GM23248 (cell line): ENCODE results near the gene MLN.

ENCODE experiments used
- EZH2 ChIP-seq: fragments of 200-600 bp; sonication (generic); IDR thresholded peaks from 2 replicates; pipeline ENCODE4 v1.6.1; 2018; ENCODE audit warnings: antibody characterized with exemption, mild to moderate bottlenecking; ENCODE audit not compliant: insufficient read depth, poor library complexity, severe bottlenecking
- EZH2phosphoT487 ChIP-seq: fragments of 200-600 bp; sonication (generic); IDR thresholded peaks from 2 replicates; pipeline ENCODE4 v1.6.1; 2018; ENCODE audit warnings: antibody characterized with exemption, moderate library complexity, mild to moderate bottlenecking, low read depth; ENCODE audit not compliant: insufficient read depth

DNA sequence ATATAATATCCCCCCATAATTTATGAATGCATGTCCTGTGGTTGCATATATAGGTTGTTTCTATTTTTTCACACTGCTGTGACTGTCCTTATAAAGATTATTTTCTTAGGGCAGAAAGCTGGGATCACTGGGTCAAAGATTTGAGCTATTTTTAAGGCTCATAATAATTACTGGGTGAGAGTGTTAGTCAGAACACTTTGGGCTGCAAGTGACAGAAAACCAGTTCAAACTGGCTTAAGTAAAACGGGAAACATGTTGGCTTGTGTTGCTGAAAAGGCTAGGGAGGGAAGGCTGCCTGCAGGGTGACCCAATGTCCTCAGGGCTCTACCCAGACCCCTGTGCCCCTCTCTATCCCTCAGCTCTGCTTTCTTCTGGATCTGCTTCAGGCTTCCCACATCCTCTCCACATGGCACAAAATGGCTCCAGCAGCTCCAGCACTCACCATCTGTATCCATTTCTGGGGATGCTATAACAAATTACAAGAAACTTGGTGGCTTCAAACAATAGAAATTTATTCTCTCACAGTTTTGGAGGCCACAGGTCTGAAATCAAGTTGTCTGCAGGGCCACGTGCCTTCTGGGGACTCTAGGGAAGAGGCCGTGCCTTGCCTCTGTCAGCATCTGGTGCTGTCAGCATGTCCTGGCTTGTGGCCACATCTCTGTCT, 33.1 kb upstream of the MLN start:
- no peak for TF ChIP-seq EZH2
- no peak for TF ChIP-seq EZH2phosphoT487
